AG09319 (cell line): ENCODE data around the gene SERGEF.

Source experiments
- DNase-seq: peaks from one replicate; pipeline ENCODE4 v3.0.0-alpha.2; 2010; ENCODE audit warnings: low read depth; ENCODE audit errors: extremely low read depth
- TF ChIP-seq, protein P1 (sequence below): IDR thresholded peaks from 2 replicates; pipeline ENCODE4 v1.5.1; 2011; ENCODE audit warnings: low read depth, mild to moderate bottlenecking, inconsistent platforms, low read length, moderate library complexity

Gene SERGEF

GRCh38 chr11:17932472-17932871 lies 80.4 kb downstream of the SERGEF start:
- TF ChIP-seq, protein P1, sequence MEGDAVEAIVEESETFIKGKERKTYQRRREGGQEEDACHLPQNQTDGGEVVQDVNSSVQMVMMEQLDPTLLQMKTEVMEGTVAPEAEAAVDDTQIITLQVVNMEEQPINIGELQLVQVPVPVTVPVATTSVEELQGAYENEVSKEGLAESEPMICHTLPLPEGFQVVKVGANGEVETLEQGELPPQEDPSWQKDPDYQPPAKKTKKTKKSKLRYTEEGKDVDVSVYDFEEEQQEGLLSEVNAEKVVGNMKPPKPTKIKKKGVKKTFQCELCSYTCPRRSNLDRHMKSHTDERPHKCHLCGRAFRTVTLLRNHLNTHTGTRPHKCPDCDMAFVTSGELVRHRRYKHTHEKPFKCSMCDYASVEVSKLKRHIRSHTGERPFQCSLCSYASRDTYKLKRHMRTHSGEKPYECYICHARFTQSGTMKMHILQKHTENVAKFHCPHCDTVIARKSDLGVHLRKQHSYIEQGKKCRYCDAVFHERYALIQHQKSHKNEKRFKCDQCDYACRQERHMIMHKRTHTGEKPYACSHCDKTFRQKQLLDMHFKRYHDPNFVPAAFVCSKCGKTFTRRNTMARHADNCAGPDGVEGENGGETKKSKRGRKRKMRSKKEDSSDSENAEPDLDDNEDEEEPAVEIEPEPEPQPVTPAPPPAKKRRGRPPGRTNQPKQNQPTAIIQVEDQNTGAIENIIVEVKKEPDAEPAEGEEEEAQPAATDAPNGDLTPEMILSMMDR: no peak
- DNase-seq: no peak

GRCh38 chr11:17931595-17931994 lies 81.3 kb downstream of the SERGEF start:
- TF ChIP-seq, protein P1: no peak
- DNase-seq: no peak

DNA sequence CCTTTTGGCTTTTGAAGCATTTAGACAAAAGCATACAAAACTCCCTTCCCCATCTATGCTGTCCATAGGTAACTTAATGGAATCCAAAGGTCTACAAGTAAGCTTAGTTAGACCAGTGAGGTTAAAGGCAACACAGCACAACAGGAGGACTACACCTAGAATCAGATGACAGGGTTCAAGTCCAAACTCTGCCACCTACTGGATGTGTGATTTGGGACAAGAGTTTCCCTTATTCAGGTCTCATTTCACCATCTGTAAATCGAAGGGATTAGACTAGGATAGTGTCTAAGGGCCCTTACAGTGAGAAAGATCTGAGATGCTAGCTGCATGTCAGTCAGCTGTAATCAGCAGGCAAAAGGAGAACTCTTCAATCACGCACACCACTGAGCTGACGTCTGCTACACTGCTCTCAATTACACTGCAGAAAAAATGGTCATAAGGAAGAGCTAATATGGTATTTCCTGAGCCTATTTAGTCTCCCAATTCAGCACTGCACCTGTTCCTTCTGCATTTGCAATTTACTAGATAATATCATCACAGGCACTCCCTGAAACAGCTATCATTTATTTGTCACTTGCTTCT lies 82.2 kb downstream of the SERGEF start:
- TF ChIP-seq, protein P1: no peak
- DNase-seq: no peak

GRCh38 chr11:17929171-17929570 lies 83.7 kb downstream of the SERGEF start:
- TF ChIP-seq, protein P1: no peak
- DNase-seq: no peak

DNA sequence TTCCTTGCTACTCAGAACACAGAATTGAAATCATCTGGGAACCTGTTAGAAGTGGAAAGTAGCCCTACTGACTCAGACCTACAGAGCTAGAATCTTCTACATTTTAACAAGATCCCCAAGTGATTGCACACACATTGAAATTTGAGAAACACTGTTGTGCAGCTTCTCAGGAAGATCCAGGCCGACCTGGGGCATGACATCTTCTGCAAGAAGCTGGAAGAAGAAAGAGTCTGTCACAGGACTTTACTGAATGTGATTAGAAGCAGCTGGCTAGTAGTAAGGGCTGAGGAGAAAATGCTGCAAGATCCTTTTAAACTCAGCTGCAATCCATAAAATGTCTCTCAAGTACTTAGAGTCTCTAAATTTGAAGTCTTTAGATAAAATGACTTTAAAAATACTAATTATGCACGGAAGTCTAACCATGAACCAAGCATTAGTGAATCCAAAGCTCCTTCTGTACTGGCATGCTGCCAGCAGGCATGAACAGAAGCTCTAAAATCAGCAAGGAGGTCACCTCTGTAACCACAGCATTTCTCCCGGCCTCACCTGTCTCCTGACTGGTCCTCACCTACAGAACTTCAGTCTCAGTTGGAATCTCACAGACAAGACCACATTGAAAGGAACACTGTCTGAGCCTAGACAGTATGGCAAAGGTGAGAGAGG lies 85.0 kb downstream of the SERGEF start:
- TF ChIP-seq, protein P1: no peak
- peak; percentile 89 for DNase-seq

- TF ChIP-seq, protein P1: no peak
- DNase-seq: no peak
Measured at GRCh38 chr11:17927041-17927440, 85.8 kb downstream of the SERGEF start.

DNA sequence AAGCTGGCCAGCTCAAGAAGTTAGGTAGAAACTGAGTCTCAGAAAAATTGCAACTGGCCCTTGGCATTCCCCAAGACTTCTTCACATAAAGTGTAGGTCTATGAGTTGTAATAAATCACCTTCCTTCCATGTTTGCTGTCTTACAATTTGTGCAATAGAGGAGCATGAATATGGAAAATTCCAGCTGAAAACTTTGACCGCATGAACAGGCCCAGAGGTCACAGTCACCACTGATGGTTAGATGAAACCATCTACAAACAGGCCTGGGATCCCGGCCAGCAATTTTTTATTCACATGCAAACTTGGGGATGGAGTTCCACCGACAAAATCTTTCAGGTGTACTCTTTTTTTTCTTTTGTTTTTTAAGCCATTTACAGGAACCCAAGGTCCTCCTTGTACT lies 88.1 kb downstream of the SERGEF start:
- TF ChIP-seq, protein P1: no peak
- no peak for DNase-seq
